ENCODE measurements around the gene NPHP4.

NPHP4 gene

DNA sequence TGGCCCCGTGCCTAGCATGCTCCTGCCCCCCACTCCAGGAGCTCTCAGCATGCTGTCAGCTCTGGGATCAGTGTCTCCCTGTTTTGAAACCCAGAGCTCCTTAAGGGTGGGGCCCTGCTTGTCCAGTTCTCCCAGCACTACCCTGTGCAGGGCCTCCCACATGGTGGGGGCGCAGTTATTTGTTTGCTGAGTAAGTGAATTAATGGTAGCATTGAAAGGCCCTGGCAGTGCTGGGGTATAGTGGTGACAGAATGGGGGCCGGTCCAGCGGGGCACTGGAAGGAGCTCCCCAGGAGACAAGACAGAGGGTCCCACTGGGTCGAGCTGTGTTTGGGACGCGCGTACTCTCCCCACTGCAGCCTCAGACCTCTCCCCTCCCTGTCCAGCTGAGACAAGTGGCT, 99.9 kb downstream of the NPHP4 start:
- TF ChIP-seq ZFP3 (CRISPR knock-in tag; IDR thresholded peaks at IDR 0.05): no peak
- no peak for TF ChIP-seq SNAI2 (CRISPR knock-in tag; IDR thresholded peaks at IDR 0.05)
- TF ChIP-seq, protein P1, sequence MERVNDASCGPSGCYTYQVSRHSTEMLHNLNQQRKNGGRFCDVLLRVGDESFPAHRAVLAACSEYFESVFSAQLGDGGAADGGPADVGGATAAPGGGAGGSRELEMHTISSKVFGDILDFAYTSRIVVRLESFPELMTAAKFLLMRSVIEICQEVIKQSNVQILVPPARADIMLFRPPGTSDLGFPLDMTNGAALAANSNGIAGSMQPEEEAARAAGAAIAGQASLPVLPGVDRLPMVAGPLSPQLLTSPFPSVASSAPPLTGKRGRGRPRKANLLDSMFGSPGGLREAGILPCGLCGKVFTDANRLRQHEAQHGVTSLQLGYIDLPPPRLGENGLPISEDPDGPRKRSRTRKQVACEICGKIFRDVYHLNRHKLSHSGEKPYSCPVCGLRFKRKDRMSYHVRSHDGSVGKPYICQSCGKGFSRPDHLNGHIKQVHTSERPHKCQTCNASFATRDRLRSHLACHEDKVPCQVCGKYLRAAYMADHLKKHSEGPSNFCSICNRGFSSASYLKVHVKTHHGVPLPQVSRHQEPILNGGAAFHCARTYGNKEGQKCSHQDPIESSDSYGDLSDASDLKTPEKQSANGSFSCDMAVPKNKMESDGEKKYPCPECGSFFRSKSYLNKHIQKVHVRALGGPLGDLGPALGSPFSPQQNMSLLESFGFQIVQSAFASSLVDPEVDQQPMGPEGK (CRISPR knock-in tag; IDR thresholded peaks at IDR 0.05; ENCODE audit: borderline replicate concordance): no peak
- no peak for TF ChIP-seq GLIS3 (CRISPR knock-in tag; IDR thresholded peaks at IDR 0.05)
- TF ChIP-seq, protein P2, sequence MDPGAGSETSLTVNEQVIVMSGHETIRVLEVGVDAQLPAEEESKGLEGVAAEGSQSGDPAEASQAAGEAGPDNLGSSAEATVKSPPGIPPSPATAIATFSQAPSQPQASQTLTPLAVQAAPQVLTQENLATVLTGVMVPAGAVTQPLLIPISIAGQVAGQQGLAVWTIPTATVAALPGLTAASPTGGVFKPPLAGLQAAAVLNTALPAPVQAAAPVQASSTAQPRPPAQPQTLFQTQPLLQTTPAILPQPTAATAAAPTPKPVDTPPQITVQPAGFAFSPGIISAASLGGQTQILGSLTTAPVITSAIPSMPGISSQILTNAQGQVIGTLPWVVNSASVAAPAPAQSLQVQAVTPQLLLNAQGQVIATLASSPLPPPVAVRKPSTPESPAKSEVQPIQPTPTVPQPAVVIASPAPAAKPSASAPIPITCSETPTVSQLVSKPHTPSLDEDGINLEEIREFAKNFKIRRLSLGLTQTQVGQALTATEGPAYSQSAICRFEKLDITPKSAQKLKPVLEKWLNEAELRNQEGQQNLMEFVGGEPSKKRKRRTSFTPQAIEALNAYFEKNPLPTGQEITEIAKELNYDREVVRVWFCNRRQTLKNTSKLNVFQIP (CRISPR knock-in tag; IDR thresholded peaks at IDR 0.05; ENCODE audit: borderline replicate concordance, low read depth): no peak
- TF ChIP-seq, protein P3, sequence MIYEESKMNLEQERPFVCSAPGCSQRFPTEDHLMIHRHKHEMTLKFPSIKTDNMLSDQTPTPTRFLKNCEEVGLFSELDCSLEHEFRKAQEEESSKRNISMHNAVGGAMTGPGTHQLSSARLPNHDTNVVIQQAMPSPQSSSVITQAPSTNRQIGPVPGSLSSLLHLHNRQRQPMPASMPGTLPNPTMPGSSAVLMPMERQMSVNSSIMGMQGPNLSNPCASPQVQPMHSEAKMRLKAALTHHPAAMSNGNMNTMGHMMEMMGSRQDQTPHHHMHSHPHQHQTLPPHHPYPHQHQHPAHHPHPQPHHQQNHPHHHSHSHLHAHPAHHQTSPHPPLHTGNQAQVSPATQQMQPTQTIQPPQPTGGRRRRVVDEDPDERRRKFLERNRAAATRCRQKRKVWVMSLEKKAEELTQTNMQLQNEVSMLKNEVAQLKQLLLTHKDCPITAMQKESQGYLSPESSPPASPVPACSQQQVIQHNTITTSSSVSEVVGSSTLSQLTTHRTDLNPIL (CRISPR knock-in tag; IDR thresholded peaks at IDR 0.05; ENCODE audit: low read depth): no peak
- no peak for TF ChIP-seq TCF4 (CRISPR knock-in tag; IDR thresholded peaks at IDR 0.05; ENCODE audit: borderline replicate concordance)
- TF ChIP-seq CSDC2 (CRISPR knock-in tag; IDR thresholded peaks at IDR 0.05): no peak
- TF ChIP-seq, protein P4, sequence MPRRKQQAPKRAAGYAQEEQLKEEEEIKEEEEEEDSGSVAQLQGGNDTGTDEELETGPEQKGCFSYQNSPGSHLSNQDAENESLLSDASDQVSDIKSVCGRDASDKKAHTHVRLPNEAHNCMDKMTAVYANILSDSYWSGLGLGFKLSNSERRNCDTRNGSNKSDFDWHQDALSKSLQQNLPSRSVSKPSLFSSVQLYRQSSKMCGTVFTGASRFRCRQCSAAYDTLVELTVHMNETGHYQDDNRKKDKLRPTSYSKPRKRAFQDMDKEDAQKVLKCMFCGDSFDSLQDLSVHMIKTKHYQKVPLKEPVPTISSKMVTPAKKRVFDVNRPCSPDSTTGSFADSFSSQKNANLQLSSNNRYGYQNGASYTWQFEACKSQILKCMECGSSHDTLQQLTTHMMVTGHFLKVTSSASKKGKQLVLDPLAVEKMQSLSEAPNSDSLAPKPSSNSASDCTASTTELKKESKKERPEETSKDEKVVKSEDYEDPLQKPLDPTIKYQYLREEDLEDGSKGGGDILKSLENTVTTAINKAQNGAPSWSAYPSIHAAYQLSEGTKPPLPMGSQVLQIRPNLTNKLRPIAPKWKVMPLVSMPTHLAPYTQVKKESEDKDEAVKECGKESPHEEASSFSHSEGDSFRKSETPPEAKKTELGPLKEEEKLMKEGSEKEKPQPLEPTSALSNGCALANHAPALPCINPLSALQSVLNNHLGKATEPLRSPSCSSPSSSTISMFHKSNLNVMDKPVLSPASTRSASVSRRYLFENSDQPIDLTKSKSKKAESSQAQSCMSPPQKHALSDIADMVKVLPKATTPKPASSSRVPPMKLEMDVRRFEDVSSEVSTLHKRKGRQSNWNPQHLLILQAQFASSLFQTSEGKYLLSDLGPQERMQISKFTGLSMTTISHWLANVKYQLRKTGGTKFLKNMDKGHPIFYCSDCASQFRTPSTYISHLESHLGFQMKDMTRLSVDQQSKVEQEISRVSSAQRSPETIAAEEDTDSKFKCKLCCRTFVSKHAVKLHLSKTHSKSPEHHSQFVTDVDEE (CRISPR knock-in tag; IDR thresholded peaks at IDR 0.05): no peak
- no peak for TF ChIP-seq ZC3H10 (CRISPR knock-in tag; IDR thresholded peaks at IDR 0.05)
- TF ChIP-seq, protein P5, sequence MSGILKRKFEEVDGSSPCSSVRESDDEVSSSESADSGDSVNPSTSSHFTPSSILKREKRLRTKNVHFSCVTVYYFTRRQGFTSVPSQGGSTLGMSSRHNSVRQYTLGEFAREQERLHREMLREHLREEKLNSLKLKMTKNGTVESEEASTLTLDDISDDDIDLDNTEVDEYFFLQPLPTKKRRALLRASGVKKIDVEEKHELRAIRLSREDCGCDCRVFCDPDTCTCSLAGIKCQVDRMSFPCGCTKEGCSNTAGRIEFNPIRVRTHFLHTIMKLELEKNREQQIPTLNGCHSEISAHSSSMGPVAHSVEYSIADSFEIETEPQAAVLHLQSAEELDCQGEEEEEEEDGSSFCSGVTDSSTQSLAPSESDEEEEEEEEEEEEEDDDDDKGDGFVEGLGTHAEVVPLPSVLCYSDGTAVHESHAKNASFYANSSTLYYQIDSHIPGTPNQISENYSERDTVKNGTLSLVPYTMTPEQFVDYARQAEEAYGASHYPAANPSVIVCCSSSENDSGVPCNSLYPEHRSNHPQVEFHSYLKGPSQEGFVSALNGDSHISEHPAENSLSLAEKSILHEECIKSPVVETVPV (CRISPR knock-in tag; IDR thresholded peaks at IDR 0.05): no peak
- TF ChIP-seq OSR1 (CRISPR knock-in tag; IDR thresholded peaks at IDR 0.05): no peak
- TF ChIP-seq ARNTL (CRISPR knock-in tag; IDR thresholded peaks at IDR 0.05; ENCODE audit: borderline replicate concordance, low read depth): no peak
- TF ChIP-seq PPARA (CRISPR knock-in tag; IDR thresholded peaks at IDR 0.05; ENCODE audit: borderline replicate concordance): no peak
- TF ChIP-seq ISL1 (CRISPR knock-in tag; IDR thresholded peaks at IDR 0.05): no peak
- no peak for TF ChIP-seq ZNF70 (CRISPR knock-in tag; IDR thresholded peaks at IDR 0.05)
- no peak for ATAC-seq

DNA sequence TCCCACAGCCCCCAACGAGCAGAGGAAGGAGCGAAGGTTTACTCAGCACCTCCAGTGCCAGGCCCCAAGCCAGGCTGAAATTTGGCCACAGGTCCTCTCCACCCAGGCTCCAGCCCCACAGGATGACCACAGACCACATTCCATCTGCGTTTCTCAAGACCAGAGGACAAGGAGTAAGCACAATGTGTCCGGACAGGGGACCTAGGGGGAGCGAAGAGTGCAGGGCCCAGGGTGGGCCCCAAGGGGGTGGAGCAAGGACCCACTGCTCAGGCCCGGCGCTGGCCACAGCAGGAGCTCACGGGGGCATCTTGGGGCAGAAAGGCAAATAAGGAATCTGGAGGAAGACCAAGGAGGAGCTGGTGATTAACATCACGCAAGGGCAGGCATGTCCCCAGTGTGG, 100.5 kb downstream of the NPHP4 start:
- TF ChIP-seq CSDC2 (CRISPR knock-in tag; IDR thresholded peaks at IDR 0.05) (no peak), ZFP3 (CRISPR knock-in tag; IDR thresholded peaks at IDR 0.05) (no peak), PPARA (CRISPR knock-in tag; IDR thresholded peaks at IDR 0.05; ENCODE audit: borderline replicate concordance) (no peak), TOX (CRISPR knock-in tag; IDR thresholded peaks at IDR 0.05; ENCODE audit: borderline replicate concordance) (no peak)
- ATAC-seq: no peak

DNA sequence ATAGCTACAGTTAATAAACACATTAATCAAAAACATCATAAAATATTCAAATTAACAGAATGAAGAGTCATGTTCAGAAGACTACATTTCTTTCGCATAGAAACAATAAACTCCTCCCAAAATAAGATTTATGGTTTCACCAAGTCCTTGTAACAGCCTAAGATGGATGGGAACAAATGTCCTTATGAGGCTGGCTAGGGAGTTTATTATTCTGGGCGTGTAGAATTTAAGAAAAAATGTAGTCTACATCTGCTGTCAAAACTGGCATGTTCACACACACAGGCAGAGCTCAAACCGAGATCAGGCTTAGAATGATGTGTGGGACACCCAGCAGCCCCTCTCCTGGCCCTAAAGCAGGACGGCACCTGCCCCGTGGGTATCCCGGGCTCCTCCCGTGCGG, 101.1 kb downstream of the NPHP4 start:
- TF ChIP-seq RARB (CRISPR knock-in tag; IDR thresholded peaks at IDR 0.05): no peak
- TF ChIP-seq, protein P2 (CRISPR knock-in tag; IDR thresholded peaks at IDR 0.05; ENCODE audit: borderline replicate concordance, low read depth): no peak
- no peak for TF ChIP-seq ZFP30 (CRISPR knock-in tag; IDR thresholded peaks at IDR 0.05)
- TF ChIP-seq ZNF8 (CRISPR knock-in tag; IDR thresholded peaks at IDR 0.05): no peak
- TF ChIP-seq, protein P1 (CRISPR knock-in tag; IDR thresholded peaks at IDR 0.05; ENCODE audit: borderline replicate concordance): no peak
- no peak for ATAC-seq
